GM08714 (cell line): ENCODE data around the gene POM121L2.
"Not testable (repeated sequence)": the region's sequence is repeated elsewhere in the genome, so short reads cannot be mapped to it uniquely, and the experiment has no call there.

Experiments
- H3K4me3 ChIP-seq: fragments of 200-500 bp; sonication (Bioruptor generic); 2 replicates; pipeline ENCODE4 v1.5.1; 2014; ENCODE audit warnings: mild to moderate bottlenecking, low read length, inconsistent platforms
- ZNF274 ChIP-seq: IDR thresholded peaks from 2 replicates; pipeline ENCODE4 v1.6.1; 2012; ENCODE audit warnings: mild to moderate bottlenecking, low read depth, low read length

POM121L2 gene

GRCh38 chr6:27281569-27281968 lies 30.5 kb downstream of the POM121L2 start:
- H3K4me3 ChIP-seq: no peak overlapping the region
- TF ChIP-seq ZNF274: no peak

GRCh38 chr6:27281105-27281539 lies 31.0 kb downstream of the POM121L2 start:
- H3K4me3 ChIP-seq: peak overlapping the region; percentile 83
- no peak for TF ChIP-seq ZNF274

DNA sequence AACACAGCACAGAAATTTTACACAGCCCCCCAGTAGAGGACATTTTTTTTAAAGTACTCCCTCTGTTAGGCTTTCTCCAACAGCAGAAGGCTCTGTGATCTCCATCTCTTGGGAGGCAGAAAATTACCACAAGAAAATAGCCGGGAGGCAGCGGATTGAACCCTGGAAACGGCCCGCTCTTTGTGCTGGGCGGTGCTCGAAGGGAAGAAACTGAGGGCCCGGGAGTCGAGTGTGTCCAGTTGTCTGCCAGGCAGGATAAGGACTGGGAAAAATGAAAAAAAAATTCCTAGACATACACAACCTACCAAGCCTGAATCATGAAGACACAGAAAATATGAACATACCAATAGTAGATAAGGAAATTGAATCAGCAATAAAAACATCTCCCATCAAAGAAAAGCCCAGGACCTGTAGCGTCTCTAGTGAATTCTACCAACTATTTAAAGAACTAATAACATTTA lies 31.5 kb downstream of the POM121L2 start:
- no peak for TF ChIP-seq ZNF274
- H3K4me3 ChIP-seq: peak overlapping the region; percentile 83

GRCh38 chr6:27280064-27280539 lies 32.0 kb downstream of the POM121L2 start:
- peak overlapping the region; percentile 83 for H3K4me3 ChIP-seq
- no peak for TF ChIP-seq ZNF274

DNA sequence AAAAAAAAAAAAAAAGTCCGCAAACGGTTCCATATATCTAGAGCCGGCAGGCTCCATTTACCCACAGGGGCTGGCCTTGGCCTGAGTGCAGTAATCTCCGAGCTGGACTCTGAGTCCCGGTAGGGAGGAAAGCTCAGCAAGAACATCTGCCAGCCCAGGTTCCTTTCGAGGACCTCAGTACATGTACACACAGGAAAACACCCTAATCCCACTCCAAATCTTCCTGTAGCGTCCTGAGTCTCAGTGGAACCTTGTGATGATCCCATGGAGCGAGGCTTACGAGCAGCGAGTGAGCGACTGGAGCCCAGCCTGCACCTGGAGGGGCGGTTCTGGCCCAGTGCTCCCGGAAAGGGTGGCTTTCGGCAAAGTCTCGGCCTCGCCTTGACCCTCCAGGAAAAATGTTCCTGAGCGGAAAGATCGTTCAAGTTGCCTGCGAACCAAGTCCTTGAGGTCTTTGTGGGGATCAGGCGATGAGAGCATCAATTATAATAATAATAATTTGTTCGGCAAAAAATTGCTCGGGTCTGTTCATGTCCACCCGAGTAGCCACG lies 32.5 kb downstream of the POM121L2 start:
- H3K4me3 ChIP-seq: peak overlapping the region; percentile 83
- TF ChIP-seq ZNF274: no peak

DNA sequence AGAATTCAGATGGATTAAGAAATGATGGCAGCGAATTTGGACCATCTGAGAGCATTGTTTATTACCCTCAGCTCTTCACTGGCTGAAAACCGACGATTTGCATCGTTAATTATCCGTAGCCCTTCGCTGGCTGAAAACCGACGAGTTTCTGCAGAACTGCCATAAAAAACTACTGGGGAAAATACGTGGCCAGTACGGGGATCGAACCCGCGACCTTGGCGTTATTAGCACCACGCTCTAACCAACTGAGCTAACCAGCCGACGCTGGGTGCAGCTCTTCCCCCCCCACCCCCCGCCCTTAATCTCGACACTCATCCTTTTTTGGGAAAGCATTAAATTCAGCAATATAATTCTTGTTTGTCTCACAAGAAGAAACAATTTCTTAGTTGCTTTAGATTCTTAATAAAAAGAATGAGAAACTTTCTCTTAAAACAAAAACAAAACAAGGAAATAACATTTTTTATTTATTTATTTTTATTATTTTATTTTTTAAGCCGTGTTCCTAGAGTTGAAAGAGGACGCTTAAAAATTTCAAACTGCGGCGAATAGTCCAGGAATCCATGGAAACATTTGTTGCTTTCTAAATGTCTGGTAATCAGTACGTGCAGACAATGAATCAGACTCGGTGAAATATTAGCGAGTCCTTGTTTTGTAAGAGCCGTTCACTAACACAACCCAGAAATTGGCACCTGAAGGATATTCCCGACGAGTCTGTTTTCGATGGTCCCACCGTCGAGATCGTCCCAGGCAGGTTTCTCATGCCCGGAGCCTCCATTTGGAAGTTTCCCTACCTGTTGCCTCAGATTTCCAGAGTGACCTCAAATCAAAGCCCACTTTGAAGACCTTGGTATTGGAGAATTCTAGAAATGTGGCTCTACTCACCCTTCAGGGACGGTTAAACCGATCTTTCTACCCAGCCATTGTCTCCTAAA lies 36.8 kb downstream of the POM121L2 start:
- no peak for TF ChIP-seq ZNF274
- H3K4me3 ChIP-seq: peak overlapping the region; percentile 1

DNA sequence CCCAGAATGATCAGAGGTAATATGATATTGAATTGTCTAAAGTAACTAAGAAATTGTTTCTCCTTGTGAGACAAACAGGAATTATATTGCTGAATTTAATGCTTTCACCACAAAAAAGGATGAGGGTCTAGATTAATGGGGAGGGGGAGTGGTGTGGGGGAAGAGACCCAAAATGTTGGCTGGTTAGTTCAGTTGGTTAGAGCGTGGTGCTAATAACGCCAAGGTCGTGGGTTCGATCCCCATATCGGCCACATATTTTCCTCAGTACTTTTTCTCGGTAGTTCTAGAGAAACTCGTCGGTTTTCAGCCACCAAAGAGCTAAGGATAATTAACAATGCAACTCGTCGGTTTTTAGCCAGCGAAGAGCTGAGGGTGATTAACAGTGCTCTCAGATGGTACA lies 38.3 kb downstream of the POM121L2 start:
- no peak for TF ChIP-seq ZNF274
- no peak overlapping the region for H3K4me3 ChIP-seq

DNA sequence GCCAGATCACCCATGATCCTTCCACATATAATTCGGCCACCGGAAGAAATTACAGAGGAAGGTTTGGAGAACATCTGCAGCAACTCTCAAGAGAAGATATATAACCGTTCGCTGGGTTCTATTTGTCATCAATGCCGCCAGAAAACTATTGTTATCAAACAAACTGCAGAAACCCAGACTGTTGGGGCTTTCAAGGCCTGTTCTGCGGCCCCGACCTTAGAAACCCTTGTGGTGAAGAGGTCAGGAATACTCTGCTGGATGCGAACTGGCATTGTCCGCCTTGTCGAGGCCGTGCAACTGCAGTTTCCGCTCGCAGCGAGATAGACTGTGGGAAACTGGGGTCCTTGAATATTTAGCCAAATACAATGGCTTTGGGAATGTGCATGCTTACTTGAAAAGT lies 43.3 kb downstream of the POM121L2 start:
- TF ChIP-seq ZNF274: no peak

GRCh38 chr6:27267857-27268434 lies 44.1 kb downstream of the POM121L2 start:
- TF ChIP-seq ZNF274: no peak
- no peak overlapping the region for H3K4me3 ChIP-seq

More for the DNA sequence above, 43.3 kb downstream of the POM121L2 start:
- H3K4me3 ChIP-seq: no peak overlapping the region

DNA sequence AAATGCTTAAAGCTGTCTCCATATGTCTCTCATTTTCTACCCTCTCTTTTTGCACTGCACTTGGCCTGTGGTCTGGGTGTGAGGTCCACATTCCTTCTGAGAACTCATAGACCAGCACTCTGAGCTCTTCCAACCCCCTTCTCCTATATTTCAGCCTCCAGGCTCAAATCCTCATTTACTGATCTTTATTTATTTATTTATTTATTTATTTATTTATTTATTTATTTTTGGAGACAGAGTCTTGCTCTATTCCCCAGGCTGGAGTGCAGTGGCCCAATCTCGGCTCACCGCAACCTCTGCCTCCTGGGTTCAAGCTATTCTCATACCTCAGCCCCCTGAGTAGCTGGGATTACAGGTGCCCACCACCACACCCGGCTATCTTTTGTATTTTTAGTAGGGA lies 45.1 kb downstream of the POM121L2 start:
- H3K4me3 ChIP-seq: not testable (repeated sequence)

- TF ChIP-seq ZNF274: no peak
- H3K4me3 ChIP-seq: no peak overlapping the region
These were observed 48.2 kb downstream of the POM121L2 start for GRCh38 chr6:27263886-27264285.

GRCh38 chr6:27260836-27261375 lies 51.2 kb downstream of the POM121L2 start:
- H3K4me3 ChIP-seq: no peak overlapping the region
- TF ChIP-seq ZNF274: no peak

- H3K4me3 ChIP-seq: no peak overlapping the region
- TF ChIP-seq ZNF274: no peak
These were observed 51.7 kb downstream of the POM121L2 start for GRCh38 chr6:27260369-27260768.
